ENCODE results near the gene RRBP1.
A peak's percentile ranks its signal among the peaks of the same experiment; 100 is the strongest.

The RRBP1 gene, protein sequence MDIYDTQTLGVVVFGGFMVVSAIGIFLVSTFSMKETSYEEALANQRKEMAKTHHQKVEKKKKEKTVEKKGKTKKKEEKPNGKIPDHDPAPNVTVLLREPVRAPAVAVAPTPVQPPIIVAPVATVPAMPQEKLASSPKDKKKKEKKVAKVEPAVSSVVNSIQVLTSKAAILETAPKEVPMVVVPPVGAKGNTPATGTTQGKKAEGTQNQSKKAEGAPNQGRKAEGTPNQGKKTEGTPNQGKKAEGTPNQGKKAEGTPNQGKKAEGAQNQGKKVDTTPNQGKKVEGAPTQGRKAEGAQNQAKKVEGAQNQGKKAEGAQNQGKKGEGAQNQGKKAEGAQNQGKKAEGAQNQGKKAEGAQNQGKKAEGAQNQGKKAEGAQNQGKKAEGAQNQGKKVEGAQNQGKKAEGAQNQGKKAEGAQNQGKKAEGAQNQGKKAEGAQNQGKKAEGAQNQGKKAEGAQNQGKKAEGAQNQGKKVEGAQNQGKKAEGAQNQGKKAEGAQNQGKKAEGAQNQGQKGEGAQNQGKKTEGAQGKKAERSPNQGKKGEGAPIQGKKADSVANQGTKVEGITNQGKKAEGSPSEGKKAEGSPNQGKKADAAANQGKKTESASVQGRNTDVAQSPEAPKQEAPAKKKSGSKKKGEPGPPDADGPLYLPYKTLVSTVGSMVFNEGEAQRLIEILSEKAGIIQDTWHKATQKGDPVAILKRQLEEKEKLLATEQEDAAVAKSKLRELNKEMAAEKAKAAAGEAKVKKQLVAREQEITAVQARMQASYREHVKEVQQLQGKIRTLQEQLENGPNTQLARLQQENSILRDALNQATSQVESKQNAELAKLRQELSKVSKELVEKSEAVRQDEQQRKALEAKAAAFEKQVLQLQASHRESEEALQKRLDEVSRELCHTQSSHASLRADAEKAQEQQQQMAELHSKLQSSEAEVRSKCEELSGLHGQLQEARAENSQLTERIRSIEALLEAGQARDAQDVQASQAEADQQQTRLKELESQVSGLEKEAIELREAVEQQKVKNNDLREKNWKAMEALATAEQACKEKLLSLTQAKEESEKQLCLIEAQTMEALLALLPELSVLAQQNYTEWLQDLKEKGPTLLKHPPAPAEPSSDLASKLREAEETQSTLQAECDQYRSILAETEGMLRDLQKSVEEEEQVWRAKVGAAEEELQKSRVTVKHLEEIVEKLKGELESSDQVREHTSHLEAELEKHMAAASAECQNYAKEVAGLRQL (N-terminal part only)

DNA sequence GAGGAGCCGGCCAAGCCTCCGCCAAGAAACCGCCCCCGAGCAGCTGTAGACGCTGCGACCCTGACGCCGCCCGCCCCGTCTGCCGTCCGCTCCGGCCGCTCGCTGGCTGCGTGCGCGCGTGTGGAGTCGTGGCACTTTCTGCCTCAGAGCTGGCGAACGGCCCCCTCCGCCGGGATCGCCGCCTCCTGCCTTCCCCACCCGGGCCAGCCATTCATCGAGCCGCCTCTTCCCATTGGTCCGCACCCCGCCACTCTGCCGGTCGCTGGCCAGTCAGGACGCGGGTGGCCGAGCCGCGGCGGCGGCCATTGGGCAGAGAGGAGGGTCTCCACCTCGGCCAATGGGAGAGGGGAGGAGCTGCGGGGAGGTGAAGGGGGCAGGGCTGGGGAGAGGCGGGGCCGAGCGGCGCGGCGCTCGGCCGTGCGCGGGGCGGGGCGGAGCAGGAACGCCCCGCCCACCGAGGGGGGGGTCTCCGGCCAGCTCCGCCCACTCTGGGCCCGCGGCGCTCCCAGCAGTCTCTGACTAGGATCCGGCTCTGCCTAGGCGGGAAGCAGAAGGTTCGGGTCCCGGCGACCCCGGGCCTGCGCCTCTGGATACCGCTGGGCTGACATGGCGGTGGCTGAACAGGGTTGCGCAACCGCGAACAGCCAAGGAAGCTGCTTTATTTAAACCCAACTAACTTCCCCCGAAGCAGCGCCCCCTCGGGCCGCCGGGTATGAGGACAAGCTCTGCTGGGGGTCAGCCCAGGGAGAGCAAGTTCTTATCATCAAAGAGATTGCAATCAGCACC, at the start of gene RRBP1:
TSS of gene RRBP1 (minus strand) at position 140 of the 786 bp plus-strand sequence. CDS start 21,735 bp downstream, outside the sequence.
- Mint-ChIP-seq H3K27me3 (peaks cover 29% of the 10 kb centered on the region), H3K9me3 (no peaks in the 10 kb centered on the region), H3K4me1 (peaks cover 26% of the 10 kb centered on the region), H3K36me3 (ENCODE audit: low read depth) (peaks cover 7% of the 10 kb centered on the region), H3K4me3 (peak within 1 kb of the TSS; percentile 80), H3K27ac (peak within 1 kb of the TSS; percentile 79)
- DNase-seq (peak; percentile 96), ATAC-seq (peak; percentile 95)

DNA sequence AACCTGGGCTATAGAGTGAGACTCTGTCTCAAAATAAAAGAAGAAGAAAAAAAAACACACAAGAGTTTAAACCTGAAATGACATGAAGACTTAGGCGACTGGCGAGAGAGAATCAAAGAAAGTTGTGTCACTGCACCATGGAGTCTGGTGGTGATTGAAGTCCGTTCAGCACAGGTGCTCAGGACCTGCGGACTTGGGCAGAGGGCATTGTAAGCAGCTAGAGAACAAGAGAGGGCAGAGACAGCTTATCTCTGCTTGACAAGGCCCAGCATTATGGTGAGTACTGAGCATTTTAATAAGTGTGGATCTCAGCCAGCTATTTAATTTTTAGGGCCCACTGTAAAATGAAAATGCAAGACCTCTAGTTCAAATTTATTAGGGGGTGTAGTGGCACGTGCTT, 49.2 kb upstream of the RRBP1 start:
- H3K36me3 Mint-ChIP-seq (ENCODE audit: low read depth), result no peaks in the 10 kb centered on the region
- ATAC-seq (no peak), DNase-seq (no peak)
- H3K4me3 Mint-ChIP-seq, result no peak overlapping the region
- H3K9me3 Mint-ChIP-seq, result peaks cover 2% of the 10 kb centered on the region
- no peak overlapping the region for H3K27ac Mint-ChIP-seq
- peaks cover under 1% of the 10 kb centered on the region for H3K4me1 Mint-ChIP-seq
- H3K27me3 Mint-ChIP-seq, result peaks cover 4% of the 10 kb centered on the region

DNA sequence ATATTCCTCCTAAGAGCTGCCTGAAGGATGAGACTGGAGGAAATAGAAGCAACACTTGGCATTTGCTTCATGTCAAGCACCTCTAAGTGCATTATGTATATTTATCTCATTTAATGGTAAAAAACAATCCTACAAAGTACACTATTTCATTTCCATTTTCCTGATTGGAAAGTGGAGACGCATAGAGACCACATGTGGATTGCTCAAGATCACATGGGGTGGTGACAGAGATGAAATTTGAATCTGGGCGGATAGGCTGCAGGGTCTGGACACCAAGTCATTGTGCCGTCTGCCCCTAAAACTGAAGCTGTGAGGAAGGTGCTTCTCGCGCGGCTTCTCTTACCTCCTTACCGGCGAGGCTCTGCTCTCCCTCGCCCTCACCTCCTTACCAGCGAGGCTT, 48.0 kb upstream of the RRBP1 start:
- H3K4me3 Mint-ChIP-seq, result no peak overlapping the region
- H3K4me1 Mint-ChIP-seq, result no peaks in the 10 kb centered on the region
- ATAC-seq, result no peak
- no peak for DNase-seq
- H3K27ac Mint-ChIP-seq, result no peak overlapping the region
- no peaks in the 10 kb centered on the region for H3K36me3 Mint-ChIP-seq (ENCODE audit: low read depth)
- no peaks in the 10 kb centered on the region for H3K9me3 Mint-ChIP-seq
- peaks cover 4% of the 10 kb centered on the region for H3K27me3 Mint-ChIP-seq

DNA sequence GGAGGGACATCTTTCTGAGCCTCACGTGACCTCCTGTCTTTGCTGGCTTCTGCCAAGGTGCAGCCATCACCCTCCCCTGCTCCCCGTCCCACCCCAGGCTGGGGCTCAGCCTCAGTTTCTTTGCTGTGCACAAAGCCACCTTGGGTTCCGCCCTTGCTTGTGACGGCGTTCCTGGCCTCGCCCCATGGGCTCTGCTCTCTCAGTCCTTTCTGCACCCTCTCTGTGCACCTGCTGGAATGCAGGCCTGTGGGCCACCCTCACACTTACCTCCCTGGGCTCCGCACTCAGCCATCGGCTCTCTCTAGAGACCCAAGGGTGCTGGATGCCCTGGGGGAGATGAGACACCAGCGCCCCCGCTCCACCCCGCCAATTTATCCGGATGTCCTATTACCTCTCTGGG, 46.0 kb upstream of the RRBP1 start:
- no peak overlapping the region for H3K4me3 Mint-ChIP-seq
- no peaks in the 10 kb centered on the region for H3K36me3 Mint-ChIP-seq (ENCODE audit: low read depth)
- ATAC-seq, result no peak
- no peaks in the 10 kb centered on the region for H3K9me3 Mint-ChIP-seq
- no peaks in the 10 kb centered on the region for H3K4me1 Mint-ChIP-seq
- H3K27me3 Mint-ChIP-seq, result peaks cover 9% of the 10 kb centered on the region
- H3K27ac Mint-ChIP-seq, result no peak overlapping the region
- no peak for DNase-seq

DNA sequence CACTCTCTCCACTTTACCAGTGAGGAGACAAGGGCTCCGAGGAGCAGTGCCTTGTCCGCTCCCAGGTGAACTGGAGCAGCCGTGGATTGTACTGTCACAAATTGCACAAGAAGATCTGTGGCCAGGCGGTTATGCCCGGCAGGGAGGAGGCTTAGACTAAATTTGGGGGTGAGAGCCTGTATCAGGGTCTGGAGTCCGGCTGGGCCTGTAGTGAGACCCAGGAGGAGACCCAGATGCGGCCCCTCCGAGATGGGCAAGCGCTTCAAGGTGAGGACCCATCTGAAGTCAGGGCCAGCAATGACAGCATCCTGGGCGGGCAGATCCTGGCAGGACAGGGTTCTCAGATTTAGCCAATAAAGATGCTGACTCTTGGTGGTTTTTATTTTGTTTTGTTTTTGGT, 45.3 kb upstream of the RRBP1 start:
- Mint-ChIP-seq H3K4me3 (no peak overlapping the region), H3K27ac (no peak overlapping the region), H3K36me3 (ENCODE audit: low read depth) (no peaks in the 10 kb centered on the region), H3K27me3 (peaks cover 12% of the 10 kb centered on the region), H3K4me1 (no peaks in the 10 kb centered on the region), H3K9me3 (no peaks in the 10 kb centered on the region)
- no peak for ATAC-seq
- no peak for DNase-seq

DNA sequence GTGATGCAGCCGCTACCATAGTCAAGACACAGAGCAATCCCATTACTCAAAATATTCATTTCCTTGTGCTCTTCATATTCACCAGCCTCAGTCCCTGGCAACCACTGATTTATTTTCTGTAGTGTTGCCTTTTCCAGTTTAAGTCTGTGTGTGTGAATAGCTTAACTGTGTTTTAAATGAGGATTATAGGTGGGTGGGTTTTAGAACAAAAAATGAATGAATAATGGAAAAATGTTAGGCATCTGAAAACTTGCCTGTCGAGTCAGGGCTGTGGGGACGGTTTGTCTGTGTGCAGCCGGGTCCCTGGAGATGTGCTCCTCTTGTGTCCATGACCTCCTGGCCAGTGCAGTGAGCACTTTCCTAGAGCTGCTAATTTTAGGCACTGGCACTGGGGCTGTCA, 44.9 kb upstream of the RRBP1 start:
- H3K27ac Mint-ChIP-seq, result no peak overlapping the region
- no peak overlapping the region for H3K4me3 Mint-ChIP-seq
- ATAC-seq, result no peak
- no peaks in the 10 kb centered on the region for H3K36me3 Mint-ChIP-seq (ENCODE audit: low read depth)
- DNase-seq, result no peak
- H3K27me3 Mint-ChIP-seq, result peaks cover 12% of the 10 kb centered on the region
- no peaks in the 10 kb centered on the region for H3K4me1 Mint-ChIP-seq
- H3K9me3 Mint-ChIP-seq, result no peaks in the 10 kb centered on the region

DNA sequence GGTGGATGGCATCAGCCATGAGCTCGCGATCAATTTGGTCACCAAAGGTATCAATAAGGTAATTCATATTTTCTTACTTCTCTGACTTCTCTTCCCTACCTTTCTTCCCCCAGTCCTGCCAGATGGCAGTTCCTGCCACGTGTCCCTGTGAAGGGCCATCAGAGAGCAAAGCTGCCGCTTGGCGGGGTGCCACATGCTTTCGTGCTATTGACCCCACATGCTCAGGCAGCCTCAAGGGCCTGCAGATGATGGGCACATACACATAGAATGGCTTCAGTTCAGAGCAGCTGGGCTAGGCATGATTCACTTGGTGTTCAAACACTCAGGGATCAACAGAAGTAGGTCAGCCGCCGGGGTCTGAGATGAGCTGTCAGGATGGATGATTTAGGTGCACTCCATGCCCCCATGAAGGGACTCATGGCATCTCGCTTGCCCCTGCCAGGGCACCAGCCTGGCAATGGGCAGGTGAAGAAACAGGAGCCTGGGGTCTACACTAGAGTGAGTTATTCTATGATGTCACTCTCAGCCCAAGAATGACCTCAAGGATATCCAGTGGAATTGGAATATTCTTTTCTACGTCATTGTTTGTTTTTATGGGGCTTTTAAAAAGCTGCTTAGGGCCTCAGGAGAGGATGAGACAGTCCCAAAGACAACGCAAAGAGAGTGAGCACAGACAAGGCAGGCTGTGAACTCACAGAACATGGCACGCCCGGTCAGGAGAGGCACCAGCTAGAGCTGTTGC, 43.2 kb upstream of the RRBP1 start:
- H3K4me1 Mint-ChIP-seq, result no peaks in the 10 kb centered on the region
- H3K4me3 Mint-ChIP-seq, result no peak overlapping the region
- no peaks in the 10 kb centered on the region for H3K36me3 Mint-ChIP-seq (ENCODE audit: low read depth)
- DNase-seq, result no peak
- no peak overlapping the region for H3K27ac Mint-ChIP-seq
- ATAC-seq, result no peak
- peaks cover 10% of the 10 kb centered on the region for H3K27me3 Mint-ChIP-seq
- no peaks in the 10 kb centered on the region for H3K9me3 Mint-ChIP-seq

DNA sequence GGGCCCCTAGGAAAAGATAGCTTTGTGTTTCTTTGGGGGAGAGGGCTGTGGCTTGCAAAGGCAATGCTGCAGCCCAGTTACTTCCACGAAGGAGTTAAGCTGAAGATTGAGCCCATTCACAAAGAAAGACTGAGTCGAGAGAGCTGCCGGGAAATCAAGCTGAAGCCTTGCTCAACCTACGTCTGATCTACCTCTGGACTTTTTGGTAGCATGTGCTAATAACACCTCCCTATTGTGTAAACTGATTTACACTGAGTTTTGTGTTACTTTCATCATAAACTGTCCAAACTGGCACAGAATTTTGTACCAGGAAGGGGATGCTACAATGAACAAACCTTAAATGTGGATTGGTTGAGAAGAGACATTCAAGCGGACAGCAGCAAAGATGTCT, 41.3 kb upstream of the RRBP1 start:
- Mint-ChIP-seq H3K36me3 (ENCODE audit: low read depth) (no peaks in the 10 kb centered on the region), H3K27me3 (peaks cover 8% of the 10 kb centered on the region), H3K9me3 (no peaks in the 10 kb centered on the region), H3K27ac (no peak overlapping the region), H3K4me3 (no peak overlapping the region), H3K4me1 (no peaks in the 10 kb centered on the region)
- DNase-seq, result no peak
- ATAC-seq, result no peak

DNA sequence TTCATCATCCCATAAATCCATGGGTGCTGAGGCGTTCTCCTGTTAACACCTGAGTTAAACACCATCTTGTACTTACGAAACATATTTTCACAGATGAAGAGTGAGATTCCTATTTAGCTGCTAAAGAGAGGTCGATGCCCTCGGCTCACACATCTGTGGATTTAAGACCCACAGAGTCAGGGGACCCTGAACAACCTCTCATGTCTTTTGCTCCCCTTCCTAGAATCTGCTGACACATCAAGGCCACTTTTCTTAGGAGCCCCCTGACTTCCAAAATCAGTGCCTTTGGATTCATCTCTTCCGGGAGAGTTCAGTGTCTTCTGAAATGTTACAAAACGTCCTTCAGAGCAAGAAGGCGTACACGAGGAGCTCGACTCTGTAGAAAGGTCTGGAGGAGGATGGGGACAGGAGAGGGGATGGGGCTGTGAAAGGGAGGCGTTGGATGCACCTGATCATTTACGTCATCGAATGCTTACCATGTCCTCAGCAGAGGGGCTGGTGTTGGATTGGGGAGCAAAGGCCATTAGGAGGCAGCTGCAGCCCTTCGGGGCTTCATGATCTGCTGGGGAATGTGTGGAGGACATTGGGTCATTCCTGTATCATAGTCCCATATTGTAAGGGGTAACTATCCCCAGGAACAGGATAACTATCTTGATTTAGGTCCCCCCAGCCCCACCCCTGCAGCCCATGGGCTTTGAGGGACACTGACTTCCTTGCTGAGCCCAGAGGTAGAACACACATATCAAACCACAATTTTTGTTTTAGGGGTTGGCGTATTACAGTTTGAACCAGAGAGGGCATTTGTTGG, 40.7 kb upstream of the RRBP1 start:
- no peaks in the 10 kb centered on the region for H3K4me1 Mint-ChIP-seq
- no peak overlapping the region for H3K4me3 Mint-ChIP-seq
- no peak for DNase-seq
- H3K27me3 Mint-ChIP-seq, result peaks cover 8% of the 10 kb centered on the region
- no peaks in the 10 kb centered on the region for H3K9me3 Mint-ChIP-seq
- no peak for ATAC-seq
- H3K27ac Mint-ChIP-seq, result no peak overlapping the region
- H3K36me3 Mint-ChIP-seq (ENCODE audit: low read depth), result no peaks in the 10 kb centered on the region

DNA sequence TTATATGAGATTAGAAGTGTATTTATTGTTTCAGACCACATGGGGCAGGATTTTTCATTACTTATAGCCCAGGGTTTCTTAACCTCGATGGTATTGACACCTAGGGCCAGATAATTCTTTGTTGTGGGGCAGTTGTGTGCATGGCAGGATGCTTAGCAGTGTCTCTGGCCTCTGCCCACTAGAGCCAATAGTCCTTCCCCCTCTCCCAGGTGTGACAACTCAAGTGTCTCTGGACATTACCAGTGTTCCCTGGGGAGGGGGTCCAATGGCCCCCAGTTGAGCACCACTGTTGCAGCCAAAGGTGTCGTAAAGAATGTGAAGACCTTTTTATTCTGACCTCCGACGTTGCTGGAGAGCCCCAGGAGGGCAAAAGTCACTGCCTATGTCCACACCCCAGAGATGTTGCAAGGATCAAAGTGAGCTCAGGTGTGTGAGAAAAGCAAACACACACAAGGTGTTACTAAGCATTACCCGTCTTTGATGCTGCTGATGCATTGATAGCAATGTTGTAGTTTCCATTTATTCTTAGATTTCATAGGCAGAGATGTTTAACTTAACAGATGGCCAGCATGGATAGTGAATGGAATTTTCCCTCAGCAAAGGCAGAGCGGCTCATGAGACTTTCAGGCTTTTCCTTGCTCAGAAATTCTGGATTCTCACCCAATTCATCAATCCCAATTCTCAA, 39.9 kb upstream of the RRBP1 start:
- Mint-ChIP-seq H3K36me3 (ENCODE audit: low read depth) (no peaks in the 10 kb centered on the region), H3K4me3 (no peak overlapping the region), H3K4me1 (no peaks in the 10 kb centered on the region), H3K9me3 (no peaks in the 10 kb centered on the region), H3K27ac (no peak overlapping the region), H3K27me3 (peaks cover 8% of the 10 kb centered on the region)
- no peak for DNase-seq
- no peak for ATAC-seq

DNA sequence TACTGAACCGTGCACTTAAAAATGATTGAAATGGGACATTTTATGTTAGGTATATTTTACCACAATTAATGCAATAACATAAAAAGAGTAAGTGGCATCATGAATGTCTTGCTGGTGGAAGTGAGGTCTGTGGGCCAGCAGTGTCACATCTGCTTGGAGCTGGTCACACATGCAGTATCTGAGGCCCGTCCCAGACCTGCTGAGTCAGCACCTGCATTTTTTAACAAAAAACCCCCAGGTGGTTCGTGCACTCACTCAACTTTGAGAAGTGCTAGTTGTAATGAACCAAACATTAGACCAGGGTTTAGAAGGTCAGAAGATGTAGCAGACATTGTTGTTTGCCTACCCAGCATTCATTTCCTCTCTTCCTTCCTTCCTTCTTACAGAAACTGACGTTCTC, 38.7 kb upstream of the RRBP1 start:
- peaks cover 8% of the 10 kb centered on the region for H3K27me3 Mint-ChIP-seq
- DNase-seq (no peak), ATAC-seq (no peak)
- H3K4me1 Mint-ChIP-seq, result no peaks in the 10 kb centered on the region
- H3K4me3 Mint-ChIP-seq, result no peak overlapping the region
- no peaks in the 10 kb centered on the region for H3K36me3 Mint-ChIP-seq (ENCODE audit: low read depth)
- H3K27ac Mint-ChIP-seq, result no peak overlapping the region
- H3K9me3 Mint-ChIP-seq, result no peaks in the 10 kb centered on the region

DNA sequence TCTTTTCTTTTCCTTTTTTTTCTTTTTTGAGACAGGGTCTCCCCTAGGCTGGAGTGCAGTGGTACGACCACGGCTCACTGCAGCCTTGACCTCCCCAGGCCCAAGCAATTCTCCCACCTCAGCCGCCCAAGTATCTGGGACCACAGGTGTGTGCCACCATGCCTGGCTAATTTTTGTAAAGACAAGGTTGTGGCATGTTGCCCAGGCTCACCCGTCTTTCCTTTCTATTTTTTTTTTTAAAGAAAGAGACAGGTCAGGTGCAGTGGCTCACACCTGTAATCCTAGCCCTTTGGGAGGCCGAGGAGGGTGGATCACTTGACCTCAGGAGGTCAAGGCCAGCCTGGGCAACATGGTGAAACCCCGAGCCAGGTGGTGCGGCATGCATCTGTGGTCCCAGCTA, 34.3 kb upstream of the RRBP1 start:
- Mint-ChIP-seq H3K9me3 (no peaks in the 10 kb centered on the region), H3K27me3 (no peaks in the 10 kb centered on the region), H3K36me3 (ENCODE audit: low read depth) (no peaks in the 10 kb centered on the region), H3K27ac (no peak overlapping the region), H3K4me3 (no peak overlapping the region), H3K4me1 (no peaks in the 10 kb centered on the region)
- ATAC-seq (no peak), DNase-seq (no peak)

All from activated naive CD8-positive, alpha-beta T cell treated with anti-CD3 and anti-CD28 coated beads, Interleukin-2, amount 50 U/mL, for 24 hours (primary cell).